NCI-H69 (cell line): Measurements from ENCODE around the gene DNHD1.
"Not testable (repeated sequence)": the region's sequence is repeated elsewhere in the genome, so short reads cannot be mapped to it uniquely, and the experiment has no call there.

Experiments used
- DNase-seq: peaks from one replicate; lab custom pipeline; 2025; lab: John Stamatoyannopoulos, UW

Gene DNHD1

DNA sequence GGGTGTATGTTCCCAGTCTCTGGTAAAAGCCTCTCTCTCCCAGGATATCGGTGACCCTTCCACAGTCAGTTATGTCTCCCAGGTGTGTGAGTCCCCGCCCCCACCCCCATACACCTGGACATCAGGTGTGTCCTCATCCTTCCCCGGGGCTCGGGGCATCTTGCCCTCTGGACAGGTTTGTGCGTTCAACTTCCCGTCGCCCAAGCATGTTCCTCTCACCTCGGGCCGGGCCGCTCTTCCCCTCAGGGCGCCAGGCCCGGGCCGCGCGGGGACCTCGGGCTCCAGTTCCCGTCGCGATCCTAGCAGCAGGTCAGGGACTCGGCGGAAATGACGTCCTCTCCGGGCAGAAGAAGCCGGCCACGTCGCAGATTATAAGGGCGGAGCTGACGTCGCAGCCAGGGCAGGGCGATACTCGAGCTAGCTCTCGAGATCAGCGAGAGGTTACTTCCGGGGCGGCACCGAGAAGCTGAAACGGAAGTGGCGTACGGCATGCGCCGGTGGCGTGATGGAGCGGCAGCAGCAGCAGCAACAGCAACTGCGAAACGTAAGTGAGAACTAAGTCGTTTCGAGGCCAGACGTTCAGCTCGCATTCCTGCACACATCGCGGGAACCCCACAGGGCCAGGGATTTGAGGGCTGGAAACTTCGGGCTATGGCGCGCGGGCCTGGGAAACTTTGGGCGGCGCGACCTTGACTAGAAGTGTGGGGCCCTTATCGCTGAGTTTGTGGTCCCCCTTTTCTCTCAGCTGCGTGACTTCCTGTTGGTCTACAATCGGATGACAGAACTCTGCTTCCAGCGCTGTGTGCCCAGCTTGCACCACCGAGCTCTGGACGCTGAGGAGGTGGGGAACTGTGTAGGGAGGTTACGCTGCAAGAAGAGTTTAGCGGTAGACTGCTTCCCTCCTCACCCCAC, 15.8 kb upstream of the DNHD1 start, which contains the start of the genes ARFIP2 and TIMM10B:
ARFIP2 (minus strand) TSS at position 320 of the 912 bp plus-strand sequence. CDS start 910 bp downstream, outside the sequence.
TIMM10B (plus strand) TSS at position 490 of the 912 bp plus-strand sequence; CDS start at position 506, 16 bp downstream.
- DNase-seq, result peak; percentile 99

DNA sequence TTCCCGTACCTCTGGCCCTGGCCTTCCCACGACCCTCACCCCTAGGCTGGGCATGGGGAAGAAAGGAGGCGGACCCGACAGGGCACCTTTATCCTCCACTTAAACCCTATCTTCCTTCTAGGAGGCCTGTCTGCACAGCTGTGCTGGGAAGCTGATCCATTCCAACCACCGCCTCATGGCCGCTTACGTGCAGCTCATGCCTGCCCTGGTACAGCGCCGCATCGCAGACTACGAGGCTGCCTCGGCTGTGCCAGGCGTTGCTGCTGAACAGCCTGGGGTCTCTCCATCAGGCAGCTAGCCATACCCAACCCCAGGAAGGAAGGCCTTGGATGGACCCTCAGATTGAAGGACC, 15.2 kb upstream of the DNHD1 start:
- DNase-seq, result peak; percentile 5

DNA sequence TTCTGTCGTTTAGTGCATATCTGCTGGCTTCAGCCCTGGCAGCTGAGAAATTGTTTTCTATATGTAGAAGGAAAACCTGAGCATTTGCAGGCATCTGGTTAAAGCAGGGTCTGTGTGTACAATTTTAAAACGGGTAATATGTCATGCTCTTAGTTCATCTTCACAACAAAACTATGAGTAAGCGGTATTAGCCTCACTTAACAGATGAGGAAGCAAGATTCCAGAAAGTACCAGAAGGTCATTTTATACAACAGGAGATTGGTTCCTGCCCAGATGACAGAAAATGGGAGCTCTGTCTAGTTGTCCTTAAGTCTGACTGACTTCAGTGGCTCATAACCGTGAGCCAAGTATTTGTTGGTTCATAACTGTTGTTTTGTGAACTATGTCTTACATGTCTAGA, 14.6 kb upstream of the DNHD1 start:
- no peak for DNase-seq

DNA sequence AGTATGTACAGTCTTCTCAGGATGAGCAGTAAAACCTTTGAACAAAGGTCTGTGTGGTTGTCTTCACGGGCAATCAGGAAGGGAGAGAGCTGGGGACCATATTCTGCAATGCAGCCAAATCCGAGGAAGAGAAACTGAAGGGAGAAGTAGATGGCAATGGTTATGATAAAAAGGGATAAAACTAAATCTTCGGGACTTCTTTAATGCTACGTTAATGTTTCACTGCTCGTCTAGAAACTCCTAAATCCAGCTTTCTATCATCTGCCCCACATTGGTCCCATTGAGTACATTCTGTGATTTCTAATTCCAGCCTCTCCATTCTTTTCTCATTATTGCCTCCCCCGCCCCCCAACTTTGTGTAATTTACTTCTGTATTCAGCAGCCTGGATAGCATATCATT, 14.1 kb upstream of the DNHD1 start:
- no peak for DNase-seq

DNA sequence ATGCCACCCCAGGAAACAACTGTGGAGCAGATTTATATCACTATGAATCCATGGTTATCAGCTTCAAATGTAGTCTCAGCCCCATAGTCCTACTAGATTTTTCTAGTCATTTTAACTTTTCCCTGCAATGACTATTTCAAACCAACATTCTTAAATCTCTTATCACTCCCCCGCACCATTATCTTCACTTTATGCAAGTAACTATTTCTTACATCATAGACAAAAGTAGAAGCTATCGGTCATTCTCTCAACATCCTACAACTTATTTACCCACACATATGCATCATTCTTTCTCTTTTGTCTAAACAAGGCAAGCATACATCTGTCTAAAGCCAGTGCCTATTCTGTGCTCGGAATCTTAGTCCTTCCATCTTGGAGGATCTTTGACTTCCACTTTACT, 11.4 kb upstream of the DNHD1 start:
- DNase-seq, result no peak

DNA sequence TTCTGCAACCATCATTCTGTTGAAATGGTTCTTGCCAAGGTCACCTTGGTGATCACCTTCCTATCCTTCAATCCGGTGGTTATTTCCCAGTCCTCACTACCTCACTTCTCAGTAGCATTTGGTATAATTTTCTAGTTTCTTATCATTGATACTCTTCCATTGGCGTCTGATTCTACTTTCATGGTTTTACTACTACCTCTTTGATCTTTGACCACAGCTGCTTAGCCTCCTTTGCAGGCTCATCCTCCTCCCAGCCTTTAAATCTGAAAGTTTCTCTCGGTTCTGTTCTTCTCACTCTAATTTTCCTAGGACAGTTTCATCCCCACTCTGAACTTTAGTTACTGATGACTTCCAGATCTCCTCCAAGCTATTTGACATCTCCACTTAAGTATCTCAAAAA, 10.8 kb upstream of the DNHD1 start:
- DNase-seq, result no peak

DNA sequence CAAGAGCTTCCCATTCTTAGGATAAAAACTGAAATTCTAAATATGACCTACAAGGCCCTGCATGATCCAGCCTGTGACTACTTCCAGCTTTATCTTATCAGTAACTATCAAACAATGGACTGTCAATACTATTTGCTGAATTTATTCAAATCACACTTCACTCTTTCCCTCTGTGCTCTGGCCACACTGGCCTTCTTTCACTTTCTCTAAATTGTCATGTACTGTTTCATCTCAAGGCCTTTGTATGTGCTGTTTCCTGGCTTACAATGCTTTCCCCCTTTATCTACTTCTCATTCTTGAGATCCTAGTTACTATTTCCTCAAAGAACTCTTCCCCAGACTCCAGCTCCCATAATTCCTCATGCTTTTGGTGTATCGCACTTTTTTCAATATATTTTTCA, 10.1 kb upstream of the DNHD1 start:
- DNase-seq, result no peak

DNA sequence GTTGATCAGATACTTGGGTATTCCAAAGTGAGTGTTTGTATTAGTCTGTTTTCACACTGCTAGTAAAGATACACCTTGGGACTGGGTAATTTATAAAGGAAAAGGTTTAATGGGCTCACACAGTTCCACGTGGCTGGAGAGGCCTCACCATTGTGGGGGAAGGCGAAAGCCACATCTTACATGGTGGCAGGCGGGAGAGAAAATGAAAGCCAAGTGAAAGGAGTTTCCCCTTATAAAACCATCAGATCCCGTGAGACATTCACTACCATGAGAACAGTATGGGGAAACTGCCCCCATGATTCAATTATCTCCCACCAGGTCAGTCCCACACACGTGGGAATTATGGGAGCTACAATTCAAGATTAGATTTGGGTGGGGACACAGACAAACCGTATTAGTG, 8.7 kb upstream of the DNHD1 start:
- no peak for DNase-seq

DNA sequence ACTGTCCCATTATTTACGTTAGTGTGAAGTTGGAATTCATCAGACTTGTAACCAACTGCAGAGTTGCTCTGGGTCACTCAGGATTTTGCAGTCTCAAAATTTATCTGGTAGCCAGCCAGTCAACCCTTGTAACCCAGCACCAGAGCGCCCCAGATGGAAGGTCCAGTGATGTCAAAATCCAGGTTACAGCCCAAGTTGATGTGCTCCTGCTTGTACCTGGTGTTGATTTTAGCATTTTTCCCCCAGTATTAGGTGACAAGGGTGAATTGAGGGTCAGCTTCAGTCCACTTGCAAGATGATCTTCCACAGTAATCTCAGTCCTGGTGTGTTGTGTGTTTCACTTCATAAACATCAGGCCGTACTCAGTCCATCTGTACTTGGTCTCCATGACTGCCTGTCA, 8.3 kb upstream of the DNHD1 start:
- no peak for DNase-seq

DNA sequence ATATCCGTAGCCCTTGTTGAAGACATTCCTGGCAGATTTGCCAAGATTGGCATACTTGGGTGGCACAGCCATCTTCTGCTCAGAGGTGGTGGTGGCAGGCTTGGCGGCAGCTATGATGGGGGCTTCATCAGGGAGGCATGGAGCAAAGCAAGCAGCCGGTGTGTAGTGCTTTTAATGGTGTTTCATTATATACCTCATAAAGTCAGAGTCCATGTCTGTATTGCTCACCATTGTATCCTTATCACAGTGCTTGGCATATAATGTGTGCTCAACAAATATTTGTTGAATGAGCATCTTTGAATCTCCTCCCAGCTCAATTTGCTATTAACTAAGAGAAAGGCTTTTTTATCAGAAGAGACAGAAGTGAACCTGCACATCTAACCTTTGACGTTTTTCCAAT, 7.8 kb upstream of the DNHD1 start:
- DNase-seq, result no peak

DNA sequence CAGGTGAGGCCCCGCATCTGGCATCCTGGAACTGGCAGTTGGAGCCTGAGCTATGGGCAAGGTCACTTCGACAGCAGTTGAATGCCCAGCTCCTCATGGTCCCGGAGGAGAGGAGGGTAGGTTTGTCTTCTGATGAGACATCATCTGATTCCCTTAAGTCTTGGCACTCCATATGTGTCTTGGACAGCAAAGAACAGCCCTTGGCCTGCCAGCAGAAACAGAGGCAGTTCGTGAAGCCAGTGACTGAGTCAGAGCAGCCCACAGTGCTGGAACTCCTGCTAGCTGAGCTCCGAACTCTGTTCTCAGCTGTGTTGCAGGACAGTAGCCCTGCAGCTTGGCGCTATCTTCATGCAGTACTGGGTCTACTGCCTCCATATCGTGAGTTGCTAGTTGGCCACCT, 1.0 kb downstream of the DNHD1 start:
- no peak for DNase-seq

DNA sequence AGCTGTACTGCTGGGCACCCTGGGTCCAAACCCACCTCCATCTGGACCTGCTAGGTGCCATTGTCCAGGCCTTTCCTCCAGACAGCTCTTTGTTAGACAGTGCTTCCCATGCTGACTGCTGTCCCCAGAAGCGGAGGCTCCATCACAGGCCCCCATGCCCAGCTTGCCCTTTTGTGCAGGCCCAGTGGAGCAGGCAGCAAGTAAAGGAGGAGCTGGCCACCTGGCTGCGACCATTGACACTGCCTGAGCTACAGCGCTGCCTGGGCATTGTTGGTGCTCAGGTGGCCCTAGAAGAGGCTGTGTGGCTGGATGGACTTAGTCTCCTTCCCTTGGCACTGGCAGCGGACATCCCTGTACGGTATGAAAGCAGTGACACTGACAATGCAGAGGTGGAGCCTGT, 1.5 kb downstream of the DNHD1 start:
- DNase-seq, result no peak

DNA sequence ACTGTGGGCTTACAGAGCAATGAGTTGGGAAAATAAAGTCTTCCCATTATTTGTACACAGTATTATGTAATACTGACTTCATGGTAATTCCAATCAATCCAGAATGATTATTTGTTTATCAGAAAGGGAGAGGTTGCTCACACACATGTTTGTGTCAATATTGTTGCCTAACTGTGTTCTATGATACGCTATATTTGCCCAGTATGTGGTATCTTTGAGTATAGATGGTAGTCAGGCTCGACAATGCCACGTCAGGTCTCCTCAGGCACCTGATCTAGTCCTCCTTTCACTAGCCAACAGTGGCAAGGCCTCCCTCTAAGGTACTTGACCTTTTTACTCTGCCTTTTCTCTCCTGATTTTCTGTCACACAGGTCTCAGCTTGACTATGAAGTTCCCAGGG, 5.3 kb downstream of the DNHD1 start:
- no peak for DNase-seq

DNA sequence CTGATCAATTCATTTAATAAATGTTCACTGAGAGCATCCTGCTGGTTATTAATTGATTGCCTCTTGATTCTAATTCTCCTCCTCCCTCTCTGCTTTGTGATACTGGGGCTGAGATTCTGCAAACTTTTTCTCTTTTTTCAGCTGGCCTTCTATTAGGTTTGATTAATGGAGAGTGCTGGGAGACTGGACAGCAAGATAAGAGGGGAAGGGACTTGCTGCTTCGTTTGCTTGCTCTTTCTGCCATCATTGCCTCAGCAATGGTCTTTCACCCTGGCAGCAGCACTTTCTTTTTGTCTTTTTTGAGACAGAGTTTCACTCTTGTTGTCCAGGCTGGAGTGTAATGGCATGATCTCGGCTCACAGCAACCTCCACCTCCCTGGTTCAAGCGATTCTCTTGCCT, 7.1 kb downstream of the DNHD1 start:
- no peak for DNase-seq

DNA sequence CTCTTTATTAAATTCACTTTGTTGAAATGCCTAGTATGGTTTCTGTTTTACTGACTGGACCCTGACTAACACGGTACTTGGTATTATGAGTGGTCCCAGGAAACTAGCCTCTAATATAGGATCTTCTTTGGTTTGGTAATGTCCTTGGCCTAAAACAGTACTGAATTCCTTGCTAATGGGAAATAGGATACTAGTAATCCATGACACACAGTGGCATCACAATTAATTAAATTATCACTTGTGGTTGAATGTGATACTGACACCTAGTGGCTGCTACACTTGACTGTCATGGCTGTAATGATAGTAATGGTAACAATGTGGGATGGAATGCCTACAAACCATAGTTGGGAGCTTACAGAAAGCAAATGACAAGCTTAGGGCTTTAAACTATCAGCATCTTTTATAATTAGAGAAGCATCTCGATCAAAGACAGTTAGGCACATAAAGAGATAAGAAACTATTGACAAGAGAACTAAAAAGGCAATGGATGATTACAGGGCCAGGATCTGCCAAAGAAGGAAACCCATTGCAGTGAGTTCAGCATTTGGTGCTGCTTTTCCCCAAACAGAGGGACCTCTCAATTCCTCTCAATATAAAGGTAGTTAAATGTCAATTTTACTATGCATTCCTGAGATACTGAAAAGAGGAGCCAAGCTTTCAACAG, 8.6 kb downstream of the DNHD1 start:
- DNase-seq, result peak; percentile 67

DNA sequence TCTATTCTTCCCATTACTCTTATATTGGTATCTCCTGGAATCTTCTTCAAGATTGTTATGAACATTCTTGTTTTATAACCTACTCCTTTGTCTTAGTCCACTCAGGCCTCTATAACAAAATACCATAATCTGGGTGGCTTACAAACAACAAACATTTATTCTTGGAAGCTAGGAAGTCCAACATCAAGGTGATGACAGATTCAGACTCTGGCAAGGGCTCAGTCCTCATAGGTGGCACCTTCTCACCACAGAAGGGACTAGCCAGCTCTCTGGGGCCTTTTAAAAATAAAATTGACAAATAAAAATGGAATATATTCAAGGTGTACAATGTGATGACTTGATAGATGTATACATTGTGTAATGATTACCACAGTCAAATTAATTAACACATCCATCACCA, 19.8 kb downstream of the DNHD1 start:
- no peak for DNase-seq

DNA sequence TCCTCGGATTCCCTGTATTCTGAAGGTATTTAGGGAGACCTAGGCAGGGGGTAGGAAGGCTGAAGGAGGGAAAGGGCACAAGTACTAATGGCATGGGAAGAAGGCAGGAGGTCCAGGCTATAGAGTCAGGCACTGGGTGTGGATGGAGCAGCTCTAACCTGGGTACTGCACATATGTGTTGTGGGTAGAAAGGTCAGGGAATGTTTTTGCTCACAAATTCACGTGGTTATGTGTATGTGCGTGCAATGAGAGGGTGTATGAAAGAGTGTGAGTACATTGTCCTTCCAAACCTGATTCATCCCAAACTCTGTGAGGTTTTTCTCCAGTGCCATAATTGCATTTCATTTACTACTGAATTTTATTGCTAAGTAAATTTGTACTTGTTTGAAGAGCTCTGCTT, 23.2 kb downstream of the DNHD1 start:
- DNase-seq, result no peak

DNA sequence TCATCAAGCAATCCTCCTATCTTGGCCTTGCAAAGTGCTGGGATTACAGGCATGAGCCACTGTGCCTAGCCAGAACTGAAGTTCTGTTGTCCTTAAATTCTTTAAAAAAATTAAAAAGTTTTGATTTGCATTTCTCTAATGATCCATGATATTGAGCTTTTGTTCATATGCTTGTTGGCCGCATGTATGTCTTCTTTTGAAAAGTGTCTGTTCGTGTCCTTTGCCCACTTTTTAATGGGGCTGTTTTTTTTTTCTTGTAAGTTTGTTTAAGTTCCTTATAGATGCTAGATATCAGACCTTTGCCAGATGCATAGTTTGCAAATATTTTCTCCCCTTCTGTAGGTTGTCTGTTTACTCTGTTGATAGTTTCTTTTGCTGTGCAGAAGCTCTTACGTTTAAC, 24.9 kb downstream of the DNHD1 start:
- DNase-seq, result not testable (repeated sequence)

DNA sequence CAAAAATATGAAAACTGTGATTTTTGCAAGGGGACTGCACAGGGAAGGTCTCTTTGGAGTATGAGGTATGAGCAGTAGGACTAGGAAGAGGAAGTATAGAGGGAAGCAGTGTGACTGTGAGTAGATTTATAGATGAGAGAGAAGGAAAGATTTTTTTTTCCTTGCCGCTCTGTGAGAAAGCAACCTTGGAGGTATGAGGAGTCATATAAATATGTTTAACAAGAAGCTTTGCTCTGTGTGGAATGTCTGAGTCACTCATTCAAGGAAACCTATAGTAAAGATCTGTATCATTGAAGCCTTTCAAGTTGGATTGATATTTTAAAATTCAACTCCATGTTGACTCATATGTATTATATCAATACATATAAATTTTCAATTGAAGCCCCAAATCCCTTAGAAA, 26.2 kb downstream of the DNHD1 start:
- DNase-seq, result no peak

DNA sequence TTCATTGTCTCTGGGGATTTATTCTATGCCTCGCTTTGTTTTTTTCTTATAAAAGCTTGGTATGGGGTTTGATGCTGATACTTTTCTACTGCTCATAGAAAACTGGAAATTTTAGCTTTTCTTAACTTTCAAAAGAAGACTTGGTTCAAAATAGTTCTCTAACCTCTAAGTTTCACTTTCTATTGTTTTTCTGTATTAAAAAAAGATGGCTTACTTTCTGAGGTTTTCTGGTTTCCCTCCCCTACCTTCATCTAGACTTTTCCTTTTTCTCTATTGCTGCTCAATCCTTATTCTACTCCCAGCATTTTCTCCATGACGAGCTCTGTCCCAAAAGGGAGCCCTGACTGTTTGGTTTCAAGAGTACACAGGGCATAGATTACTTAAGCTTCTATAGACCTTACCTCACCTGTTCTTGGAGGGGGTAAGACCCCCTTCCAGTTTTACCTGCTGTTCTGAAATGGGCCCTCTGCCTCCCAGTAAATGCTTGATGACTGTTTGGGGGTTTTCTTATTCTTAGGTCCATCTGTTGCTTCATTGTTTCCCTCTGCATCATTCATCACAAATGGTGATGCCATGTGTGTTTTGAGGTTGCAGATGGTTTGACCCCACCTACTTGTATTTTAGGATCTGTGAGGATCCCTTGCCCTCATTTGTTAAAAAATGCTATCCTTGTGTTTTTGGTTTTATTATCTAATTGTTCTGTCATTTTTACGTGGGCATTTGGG, 29.5 kb downstream of the DNHD1 start:
- DNase-seq, result peak; percentile 53

DNA sequence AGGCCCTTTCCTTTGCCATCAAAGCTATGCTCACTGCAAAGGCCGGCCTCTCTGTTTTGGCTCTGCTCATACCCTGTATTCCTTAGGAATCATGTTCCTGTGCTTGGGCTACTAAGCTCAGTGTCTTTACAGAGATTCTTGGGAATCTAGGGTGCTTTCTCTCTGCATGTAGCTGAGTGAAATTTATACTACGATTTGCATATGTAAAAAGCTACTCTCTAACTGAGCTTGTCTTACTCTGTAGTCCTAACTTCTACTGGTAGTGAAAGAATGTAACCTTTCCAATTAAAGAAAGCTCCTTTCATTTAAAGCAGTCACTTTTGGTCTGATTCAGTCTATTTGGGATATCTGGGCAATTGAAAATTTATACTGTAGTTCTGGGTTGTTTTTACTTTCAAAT, 32.2 kb downstream of the DNHD1 start:
- DNase-seq, result no peak

DNA sequence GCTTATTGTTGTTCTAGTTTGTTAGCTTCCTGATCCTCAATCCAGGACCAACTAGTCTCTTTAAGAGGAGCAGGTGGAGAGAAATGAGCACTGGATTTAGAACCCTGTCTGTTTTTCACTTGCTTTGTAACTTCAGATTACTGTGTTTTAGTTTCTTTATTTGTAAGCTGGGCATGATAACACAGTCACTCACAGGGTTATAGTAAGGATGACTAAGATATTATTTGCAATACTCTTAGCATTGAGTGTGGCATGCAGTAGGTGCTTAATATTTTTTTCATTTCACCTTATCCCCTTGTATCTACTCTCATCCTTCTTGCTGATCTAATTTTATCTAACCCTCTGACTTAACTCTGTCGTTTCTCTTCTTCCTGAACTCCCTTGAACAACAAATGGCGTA, 33.8 kb downstream of the DNHD1 start:
- no peak for DNase-seq

DNA sequence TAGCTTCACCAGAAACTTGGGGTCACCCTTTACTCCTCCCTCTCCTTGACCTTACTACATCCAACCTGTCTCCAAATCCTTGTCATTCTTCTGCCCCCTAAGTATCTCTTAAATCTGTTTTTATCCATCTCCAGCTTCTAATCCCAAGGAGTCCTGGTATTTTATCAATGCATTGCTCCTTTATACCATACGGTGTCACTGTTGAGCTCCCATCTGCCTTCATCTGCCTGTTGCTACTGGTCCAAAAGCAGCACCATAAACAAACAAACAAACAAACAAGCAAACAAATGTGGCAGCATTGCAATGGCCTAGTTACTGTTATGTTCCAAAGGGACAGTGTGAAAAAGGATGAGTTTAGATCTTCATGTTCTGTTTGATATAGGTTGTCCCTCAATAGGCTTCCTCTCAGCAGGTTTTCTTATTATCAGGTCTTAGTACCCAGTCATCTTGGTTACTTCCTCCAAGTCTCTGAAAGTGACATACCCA, 34.2 kb downstream of the DNHD1 start:
- DNase-seq, result peak; percentile 41
